CD4-positive, CD25-positive, alpha-beta regulatory T cell (primary cell): Measurements from ENCODE around the gene METTL5. TPM values are rescaled to one million over a fixed set of nuclear protein-coding genes. Genes with fewer than 3 reads are reported as not detected.

Experiments used
- ATAC-seq, 2 donors: fragments of 150-1000 bp; cut with Tn5 transposase; one replicate each; pipeline ENCODE4 v1.10.0; 2021; ENCODE audit warnings: low read depth in 2 of 2, moderate number of reproducible peaks in 2 of 2, moderate library complexity in 1 of 2
- DNase-seq, 3 donors: peaks; one replicate each; pipeline versions ENCODE4 v3.0.0 to v3.0.0-alpha.2; 2012 to 2022; ENCODE audit warnings: mixed read lengths in 1 of 3
- H3K27ac ChIP-seq: one replicate; pipeline ENCODE4 v1.7.0; 2013; ENCODE audit warnings: mild to moderate bottlenecking, low read length; ENCODE audit not compliant: insufficient read depth, poor library complexity, severe bottlenecking
- H3K27me3 ChIP-seq: one replicate; pipeline ENCODE4 v1.7.0; 2013; ENCODE audit warnings: low read length; ENCODE audit not compliant: control insufficient read depth, insufficient read depth
- H3K36me3 ChIP-seq: one replicate; pipeline ENCODE4 v1.7.0; 2013; ENCODE audit warnings: mild to moderate bottlenecking, low read length, moderate library complexity; ENCODE audit not compliant: control insufficient read depth, insufficient read depth
- H3K4me1 ChIP-seq: 2 replicates; pipeline ENCODE4 v1.7.0; 2013; ENCODE audit warnings: mild to moderate bottlenecking, low read length; ENCODE audit not compliant: insufficient read depth, control insufficient read depth, poor library complexity, severe bottlenecking
- H3K4me3 ChIP-seq: one replicate; pipeline ENCODE4 v1.7.0; 2013; ENCODE audit warnings: low read depth, mild to moderate bottlenecking, low read length, moderate library complexity
- H3K9me3 ChIP-seq, 2 experiments: 1 replicate in 1 of 2; 2 replicates in 1 of 2; pipeline ENCODE4 v1.7.0; 2013; ENCODE audit warnings: low read length in 2 of 2, mild to moderate bottlenecking in 1 of 2, moderate library complexity in 1 of 2; ENCODE audit not compliant: control insufficient read depth in 2 of 2
- H3K27ac Mint-ChIP-seq, 3 donors: one replicate each; pipeline ENCODE4 v1.8.0; 2020 to 2022; ENCODE audit warnings: mild to moderate bottlenecking in 3 of 3, mixed read lengths in 3 of 3, moderate library complexity in 2 of 3
- H3K27me3 Mint-ChIP-seq: one replicate; pipeline ENCODE4 v1.8.0; 2022; ENCODE audit warnings: mild to moderate bottlenecking, mixed read lengths
- H3K36me3 Mint-ChIP-seq: one replicate; pipeline ENCODE4 v1.8.0; 2020; ENCODE audit warnings: mixed read lengths
- H3K4me1 Mint-ChIP-seq, 4 donors: one replicate each; pipeline ENCODE4 v1.8.0; 2020 to 2022; ENCODE audit warnings: mixed read lengths in 4 of 4, mild to moderate bottlenecking in 1 of 4
- H3K4me3 Mint-ChIP-seq, 4 donors: one replicate each; pipeline ENCODE4 v1.8.0; 2020 to 2022; ENCODE audit warnings: mild to moderate bottlenecking in 4 of 4, mixed read lengths in 4 of 4, moderate library complexity in 3 of 4
- H3K9me3 Mint-ChIP-seq, 7 donors: one replicate each; pipeline ENCODE4 v1.8.0; 2020 to 2022; ENCODE audit warnings: mixed read lengths in 7 of 7, mild to moderate bottlenecking in 3 of 7, moderate library complexity in 2 of 7
- polyA plus RNA-seq, 4 donors: library from polyadenylated mRNA; unstranded; fragments of 300-500 nt; fragmentation: Illumina TruSeq; gene quantifications; one replicate each; pipeline ENCODE4 v1.2.3, GENCODE V29; 2021
- total RNA-seq: library from RNA; stranded (reverse); gene quantifications from one replicate; pipeline ENCODE4 v1.2.3, GENCODE V29; 2022

The METTL5 gene
- total and polyA plus RNA-seq, 5 donors from 2014 or later, result 26.7 to 142 (median 132) TPM

DNA sequence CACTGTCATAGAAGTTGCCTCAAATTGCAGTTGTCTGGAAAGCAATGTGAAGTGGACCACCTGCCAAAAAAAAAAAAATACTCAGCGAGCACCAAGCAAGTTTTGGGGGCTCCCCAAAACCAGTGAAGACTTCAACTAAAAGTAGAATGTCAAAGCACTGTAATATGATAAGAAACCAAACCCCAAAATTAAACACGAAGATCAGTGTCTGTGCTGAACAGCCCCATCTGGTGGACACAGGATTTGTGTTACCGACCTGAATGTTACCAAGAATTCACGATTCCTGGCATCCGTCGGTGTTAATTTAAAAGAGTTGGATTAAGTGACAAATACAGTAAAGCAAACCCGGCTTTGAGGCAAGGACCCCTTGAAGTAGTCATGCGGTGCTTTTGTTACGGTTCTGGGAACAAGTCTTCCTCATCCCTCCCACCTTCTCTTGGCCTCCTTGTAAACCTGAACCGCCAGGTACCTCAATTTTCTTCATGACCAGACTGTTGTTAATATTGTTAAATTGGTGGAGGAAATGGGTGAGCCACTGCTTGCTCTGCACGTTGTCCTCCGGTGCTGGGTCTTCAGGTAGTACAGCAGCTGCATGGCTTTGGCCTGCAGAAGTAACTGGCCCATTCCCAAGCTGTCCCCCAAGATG, 57.3 kb downstream of the METTL5 start:
- peaks cover 0 to 12% (median 12%) of the 10 kb centered on the region in 4 donors for H3K4me1 Mint-ChIP-seq

DNA sequence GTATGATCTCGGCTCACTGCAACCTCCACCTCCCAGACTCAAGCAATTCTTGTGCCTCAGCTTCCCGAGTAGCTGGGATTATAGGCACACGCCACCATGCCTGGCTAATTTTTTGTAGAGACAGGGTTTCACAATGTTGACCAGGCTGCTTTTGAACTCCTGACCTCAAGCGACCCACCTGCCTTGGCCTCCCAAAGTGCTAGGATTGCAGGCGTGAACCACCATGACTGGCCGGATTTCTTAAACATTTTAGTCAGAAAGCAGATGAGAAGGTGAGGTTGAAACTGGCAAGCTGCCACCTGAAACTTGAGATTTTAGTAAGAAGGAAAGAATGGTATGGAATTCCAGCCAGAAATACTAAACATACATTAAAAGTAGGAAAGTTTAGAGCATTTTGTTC, 59.2 kb downstream of the METTL5 start:
- H3K4me3 ChIP-seq, result no peak overlapping the region
- no peaks in the 10 kb centered on the region for H3K9me3 ChIP-seq
- no peak for DNase-seq
- Mint-ChIP-seq H3K27me3 (peaks cover 38% of the 10 kb centered on the region), H3K9me3 (no peaks in the 10 kb centered on the region), H3K36me3 (no peaks in the 10 kb centered on the region), H3K4me1 (peaks cover 0 to 12% (median 12%) of the 10 kb centered on the region in 4 donors), H3K4me3 (peak overlapping the region in 1 of 4 donors; percentile 69), H3K27ac (no peak overlapping the region)
- no peaks in the 10 kb centered on the region for H3K36me3 ChIP-seq
- peaks cover 3% of the 10 kb centered on the region for H3K27me3 ChIP-seq
- ATAC-seq, result no peak
- no peak overlapping the region for H3K27ac ChIP-seq
- H3K4me1 ChIP-seq, result peaks cover 15% of the 10 kb centered on the region

More for the DNA sequence above, 57.3 kb downstream of the METTL5 start:
- Mint-ChIP-seq H3K4me3 (peak overlapping the region in 3 of 4 donors; percentile 50 to 66 (median 52)), H3K36me3 (no peaks in the 10 kb centered on the region), H3K27ac (no peak overlapping the region), H3K27me3 (peaks cover 35% of the 10 kb centered on the region), H3K9me3 (no peaks in the 10 kb centered on the region)
- H3K4me3 ChIP-seq, result peak overlapping the region; percentile 26
- ATAC-seq, result peak; percentile 60 to 65
- peaks cover 5% of the 10 kb centered on the region for H3K27me3 ChIP-seq
- no peaks in the 10 kb centered on the region for H3K36me3 ChIP-seq
- DNase-seq, result peak; percentile 24 to 79 (median 64)
- H3K4me1 ChIP-seq, result peaks cover 15% of the 10 kb centered on the region
- H3K27ac ChIP-seq, result no peak overlapping the region
- H3K9me3 ChIP-seq, result no peaks in the 10 kb centered on the region

DNA sequence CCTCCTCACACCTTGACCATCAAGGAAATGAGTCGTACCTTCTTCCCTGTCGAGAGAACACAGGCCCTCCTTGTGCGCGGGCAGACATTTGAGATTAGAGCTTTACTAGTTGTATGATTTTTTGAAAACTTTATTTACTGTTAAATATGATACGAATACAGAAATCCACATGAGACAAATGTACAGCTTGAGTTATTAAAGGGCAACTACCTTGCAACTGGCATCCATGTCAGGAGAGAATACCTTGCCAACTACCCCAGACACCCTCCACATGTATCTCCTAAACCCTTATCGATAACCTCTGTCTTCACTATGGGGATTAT, 62.8 kb downstream of the METTL5 start:
- ATAC-seq, result no peak
- no peaks in the 10 kb centered on the region for H3K9me3 ChIP-seq
- H3K36me3 Mint-ChIP-seq, result no peaks in the 10 kb centered on the region
- H3K27me3 ChIP-seq, result no peaks in the 10 kb centered on the region
- H3K27ac Mint-ChIP-seq, result no peak overlapping the region
- H3K4me3 Mint-ChIP-seq, result no peak overlapping the region
- H3K4me1 Mint-ChIP-seq, result no peaks in the 10 kb centered on the region
- H3K27me3 Mint-ChIP-seq, result peaks cover 20% of the 10 kb centered on the region
- no peaks in the 10 kb centered on the region for H3K36me3 ChIP-seq
- no peak overlapping the region for H3K27ac ChIP-seq
- no peaks in the 10 kb centered on the region for H3K4me1 ChIP-seq
- no peaks in the 10 kb centered on the region for H3K9me3 Mint-ChIP-seq
- no peak overlapping the region for H3K4me3 ChIP-seq
- no peak for DNase-seq

Other genes with a start within 250 kb of the METTL5 start
- 81.6 TPM for gene PPIG, start 240.6 kb downstream of the METTL5 start, total RNA-seq
- 10 to 100 TPM; 50.6 to 58.0 (median 51.9) TPM for gene PPIG, start 240.6 kb downstream of the METTL5 start, polyA plus RNA-seq
- not detected for gene CFAP210, start 130.5 kb downstream of the METTL5 start, total RNA-seq
- not detected for gene CFAP210, start 130.5 kb downstream of the METTL5 start, polyA plus RNA-seq
- gene PHOSPHO2, start 130.4 kb downstream of the METTL5 start, total RNA-seq, result 5.5 TPM
- gene PHOSPHO2, start 130.4 kb downstream of the METTL5 start, polyA plus RNA-seq, result 1 to 10 TPM; 2.2 to 5.1 (median 4.4) TPM
- gene KLHL23, start 91.1 kb downstream of the METTL5 start, total RNA-seq, result 1.3 TPM
- gene KLHL23, start 91.1 kb downstream of the METTL5 start, polyA plus RNA-seq, result 1 to 10 TPM; 1.3 to 3.7 (median 3.1) TPM
- 82.0 TPM for gene SSB, start 26.0 kb downstream of the METTL5 start, total RNA-seq
- 100 to 1,000 TPM; 106 to 146 (median 127) TPM for gene SSB, start 26.0 kb downstream of the METTL5 start, polyA plus RNA-seq
- gene UBR3, start 2.5 kb upstream of the METTL5 start, total RNA-seq, result 45.1 TPM
- gene UBR3, start 2.5 kb upstream of the METTL5 start, polyA plus RNA-seq, result 10 to 100 TPM in 1 of 4 donors, 1 to 10 TPM in 3; 8.1 to 10.0 (median 9.2) TPM